HepG2 (cell line): Measurements from ENCODE around the gene NAV2. TPM values are rescaled to one million over a fixed set of nuclear protein-coding genes. Genes with fewer than 3 reads are reported as not detected.

Source experiments
- HOMEZ ChIP-seq: IDR thresholded peaks from 2 replicates; pipeline ENCODE4 v1.6.1; 2016; ENCODE audit warnings: low read depth
- NR0B2 ChIP-seq: sonication (generic); formaldehyde crosslinking; IDR thresholded peaks from 2 replicates; pipeline ENCODE4 v1.4.0; 2020; ENCODE audit warnings: mild to moderate bottlenecking, missing genetic modification reagents
- PRDM10 ChIP-seq: sonication (generic); formaldehyde crosslinking; IDR thresholded peaks from 2 replicates; pipeline ENCODE4 v1.4.0; 2020; ENCODE audit warnings: low read depth, missing genetic modification reagents
- SIX1 ChIP-seq: sonication (generic); formaldehyde crosslinking; IDR thresholded peaks from 2 replicates; pipeline ENCODE4 v1.4.0; 2020; ENCODE audit warnings: missing genetic modification reagents, borderline replicate concordance
- SOX6 ChIP-seq, 2 experiments: fragments of 450-650 bp in 1 of 2; sonication (generic) in 1 of 2; formaldehyde crosslinking in 1 of 2; IDR thresholded peaks; 2 replicates each; pipeline versions ENCODE4 v1.4.0 to v1.6.1; 2017 to 2020; ENCODE audit warnings: antibody characterized with exemption in 1 of 2, mild to moderate bottlenecking in 1 of 2, missing genetic modification reagents in 1 of 2
- STAT6 ChIP-seq: sonication (generic); formaldehyde crosslinking; IDR thresholded peaks from 2 replicates; pipeline ENCODE4 v1.4.0; 2020; ENCODE audit warnings: missing genetic modification reagents, mild to moderate bottlenecking, borderline replicate concordance
- TP53 ChIP-seq: sonication (generic); formaldehyde crosslinking; conservative IDR thresholded peaks from 2 replicates; pipeline ENCODE4 v1.4.0; 2020; ENCODE audit warnings: missing genetic modification reagents
- U2AF1 ChIP-seq: fragments of 200-400 bp; formaldehyde crosslinking; optimal IDR thresholded peaks from 2 replicates; pipeline ENCODE3; 2017; ENCODE audit warnings: mild to moderate bottlenecking, low read depth, low read length
- ZBTB33 ChIP-seq: sonication (generic); formaldehyde crosslinking; IDR thresholded peaks from 2 replicates; pipeline ENCODE4 v1.4.0; 2020; ENCODE audit warnings: missing genetic modification reagents
- ZBTB39 ChIP-seq: sonication (generic); formaldehyde crosslinking; IDR thresholded peaks from 2 replicates; pipeline ENCODE4 v1.5.0; 2020; ENCODE audit warnings: missing genetic modification reagents
- ZNF382 ChIP-seq: sonication (generic); formaldehyde crosslinking; IDR thresholded peaks from 2 replicates; pipeline ENCODE4 v1.5.0; 2020; ENCODE audit warnings: missing genetic modification reagents, mild to moderate bottlenecking, borderline replicate concordance
- ZNF883 ChIP-seq: sonication (generic); formaldehyde crosslinking; IDR thresholded peaks from 2 replicates; pipeline ENCODE4 v1.5.1; 2020; ENCODE audit warnings: mild to moderate bottlenecking, missing genetic modification reagents; ENCODE audit errors: not compliant biosample characterization
- polyA plus RNA-seq, 8 experiments: library from polyadenylated mRNA; depleted of rRNA in 3 of 8; stranded (reverse) in 7 of 8; unstranded in 1 of 8; fragments of >200 nt; fragmentation: Illumina TruSeq in 4 of 8; extraction: Trizol in 4 of 8; gene quantifications; 2 replicates each; pipeline versions ENCODE4 v1.2.1 to v1.2.3, GENCODE V29; 2011 to 2016; ENCODE audit warnings: low read depth in 4 of 8, missing spikeins in 1 of 8, mixed read lengths in 1 of 8; ENCODE audit not compliant: insufficient read depth in 1 of 8
- total RNA-seq, 5 experiments: library from RNA; depleted of rRNA; stranded (reverse); fragments of >200 nt; fragmentation: Illumina TruSeq; extraction: Trizol; gene quantifications; 2 replicates each; pipeline ENCODE4 v1.2.3, GENCODE V29; 2016; ENCODE audit warnings: low read depth in 1 of 5

Gene NAV2
- total and polyA plus RNA-seq, 2 of the 13 experiments (the other 11 are each of a cell fraction or from before 2014, with no cell fraction given): 9.3 to 34.6 TPM

- TF ChIP-seq TP53 (CRISPR knock-in tag) (no peak), U2AF1 (no peak), ZBTB33 (no peak), STAT6 (CRISPR knock-in tag) (no peak), HOMEZ (CRISPR knock-in tag) (no peak), ZNF382 (no peak), SIX1 (CRISPR knock-in tag) (no peak), NR0B2 (no peak), ZNF883 (CRISPR knock-in tag) (no peak), SOX6 (IDR thresholded peaks at IDR 0.05) (no peak), SOX6 (CRISPR knock-in tag; IDR thresholded peaks at IDR 0.05) (peak; percentile 86), PRDM10 (no peak), ZBTB39 (CRISPR knock-in tag) (no peak)
These were observed 287.9 kb downstream of the NAV2 start (continued) for GRCh38 chr11:20000351-20001134.
